ENCODE data around the gene COG5.

Gene COG5

GRCh38 chr7:107428642-107429041, 135.1 kb downstream of the COG5 start:
- TF ChIP-seq CTCF (IDR thresholded peaks at IDR 0.05; ENCODE audit: extremely low read depth, insufficient read depth, missing control alignments), result no peak
- in situ Hi-C loops (cut with MboI; ENCODE audit: low pct_unique_long_range_greater_than_20kb, low sequenced_read_pairs, unreplicated experiment), result no loop called here
- DNase-seq (ENCODE audit: low spot score), result no peak

GRCh38 chr7:107427462-107427861, 136.3 kb downstream of the COG5 start:
- no peak for DNase-seq (ENCODE audit: low spot score)
- TF ChIP-seq CTCF (IDR thresholded peaks at IDR 0.05; ENCODE audit: extremely low read depth, insufficient read depth, missing control alignments), result no peak
- in situ Hi-C loops (cut with MboI; ENCODE audit: low pct_unique_long_range_greater_than_20kb, low sequenced_read_pairs, unreplicated experiment), result no loop called here

DNA sequence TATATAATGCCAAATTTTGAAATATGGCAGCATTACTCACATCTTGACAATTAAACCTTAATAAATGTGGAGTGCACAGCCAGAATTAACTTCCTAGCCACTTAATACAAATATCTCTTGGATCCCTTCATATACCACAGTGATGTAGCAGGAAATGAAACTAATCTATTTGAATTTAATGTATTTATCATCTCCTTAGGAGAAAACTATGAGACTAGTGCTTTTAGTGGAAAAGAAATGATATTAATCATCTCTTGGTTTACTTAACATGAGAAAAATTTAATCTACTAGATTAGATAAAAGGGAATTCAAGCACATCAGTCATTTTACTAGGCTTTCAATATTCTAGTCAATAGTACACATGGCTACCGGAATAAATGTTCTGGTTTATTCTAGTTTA, 149.5 kb downstream of the COG5 start:
- in situ Hi-C loops (cut with MboI; ENCODE audit: low pct_unique_long_range_greater_than_20kb, low sequenced_read_pairs, unreplicated experiment), result no loop called here
- TF ChIP-seq CTCF (IDR thresholded peaks at IDR 0.05; ENCODE audit: extremely low read depth, insufficient read depth, missing control alignments), result no peak

GRCh38 chr7:107408349-107408748, 155.4 kb downstream of the COG5 start:
- in situ Hi-C loops (cut with MboI; ENCODE audit: low pct_unique_long_range_greater_than_20kb, low sequenced_read_pairs, unreplicated experiment), result no loop called here
- no peak for TF ChIP-seq CTCF (IDR thresholded peaks at IDR 0.05; ENCODE audit: extremely low read depth, insufficient read depth, missing control alignments)
- DNase-seq (ENCODE audit: low spot score), result no peak

More for the DNA sequence above, 149.5 kb downstream of the COG5 start:
- no peak for DNase-seq (ENCODE audit: low spot score)

- in situ Hi-C loops (cut with MboI; ENCODE audit: low pct_unique_long_range_greater_than_20kb, low sequenced_read_pairs, unreplicated experiment), result no loop called here
- TF ChIP-seq CTCF (IDR thresholded peaks at IDR 0.05; ENCODE audit: extremely low read depth, insufficient read depth, missing control alignments), result no peak
- DNase-seq (ENCODE audit: low spot score), result no peak
These were observed 158.2 kb downstream of the COG5 start for GRCh38 chr7:107405559-107405958.

DNA sequence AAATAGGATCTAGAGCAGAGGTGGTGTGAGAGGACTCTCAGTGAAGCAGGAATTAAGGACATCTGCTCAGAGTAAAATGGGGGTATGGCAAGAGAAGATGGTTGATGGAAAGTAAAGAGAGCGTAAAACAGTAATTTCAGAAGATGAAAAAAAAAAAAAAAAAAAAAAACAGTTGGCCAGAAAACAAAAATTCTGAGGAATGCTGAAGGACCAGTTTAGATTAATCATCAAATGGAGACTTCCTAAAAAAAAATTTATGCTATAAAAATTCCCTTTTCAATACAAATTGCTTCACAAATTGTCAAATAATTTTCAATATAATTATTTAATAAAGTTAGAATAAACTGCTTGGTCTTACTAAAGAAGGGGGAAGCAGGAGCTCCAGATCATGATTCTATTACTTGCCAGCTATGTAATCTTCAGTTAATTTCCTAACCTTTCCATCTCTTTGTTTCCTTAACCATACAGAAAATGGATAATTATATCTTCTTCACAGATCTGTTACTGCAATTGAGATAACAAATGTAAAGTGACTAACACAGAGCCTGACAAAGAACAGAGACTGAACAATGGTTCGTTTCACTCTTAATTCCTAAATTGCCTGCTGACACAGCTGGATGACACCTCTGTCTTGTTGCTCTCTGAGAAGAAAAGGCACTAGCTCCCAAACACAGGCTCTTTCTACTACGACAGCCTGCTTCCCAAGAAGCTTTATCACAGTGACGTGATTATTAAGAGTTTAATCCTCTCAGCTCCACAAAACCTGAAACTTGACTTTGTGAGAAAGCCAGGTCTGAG, 158.8 kb downstream of the COG5 start:
- in situ Hi-C loops (cut with MboI; ENCODE audit: low pct_unique_long_range_greater_than_20kb, low sequenced_read_pairs, unreplicated experiment), result no loop called here
- no peak for TF ChIP-seq CTCF (IDR thresholded peaks at IDR 0.05; ENCODE audit: extremely low read depth, insufficient read depth, missing control alignments)
- no peak for DNase-seq (ENCODE audit: low spot score)

Data from GM13977 (cell line).